GM12875 (cell line): ENCODE data around the gene RABGAP1.

Experiments used
- H3K4me3 ChIP-seq: one replicate; pipeline ENCODE4 v1.5.1; 2011; ENCODE audit warnings: low read depth, low read length, control low read depth
- CTCF ChIP-seq: IDR thresholded peaks from 2 replicates; pipeline ENCODE4 v1.5.1; 2011; ENCODE audit warnings: low read depth, mild to moderate bottlenecking, control low read depth, inconsistent platforms, low read length, moderate library complexity, borderline replicate concordance; ENCODE audit not compliant: insufficient read depth

The RABGAP1 gene

GRCh38 chr9:123059472-123060220 lies 118.8 kb downstream of the RABGAP1 start:
- TF ChIP-seq CTCF, result no peak
- H3K4me3 ChIP-seq, result no peak overlapping the region

- TF ChIP-seq CTCF, result no peak
- no peak overlapping the region for H3K4me3 ChIP-seq
Measured at GRCh38 chr9:123061216-123061615, 120.4 kb downstream of the RABGAP1 start.

- no peak overlapping the region for H3K4me3 ChIP-seq
- TF ChIP-seq CTCF, result no peak
Measured at GRCh38 chr9:123062351-123063176, 121.7 kb downstream of the RABGAP1 start.

GRCh38 chr9:123063177-123063598 lies 122.4 kb downstream of the RABGAP1 start:
- TF ChIP-seq CTCF, result no peak
- no peak overlapping the region for H3K4me3 ChIP-seq

GRCh38 chr9:123063896-123064295 lies 123.1 kb downstream of the RABGAP1 start:
- TF ChIP-seq CTCF, result no peak

GRCh38 chr9:123064716-123065115 lies 123.9 kb downstream of the RABGAP1 start:
- no peak overlapping the region for H3K4me3 ChIP-seq
- no peak for TF ChIP-seq CTCF

More at GRCh38 chr9:123063896-123064295, 123.1 kb downstream of the RABGAP1 start:
- no peak overlapping the region for H3K4me3 ChIP-seq
